ENCODE data around the gene CHST4.

GRCh38 chr16:71569621-71570020, 43.4 kb downstream of the CHST4 start:
- TF ChIP-seq, protein P1, sequence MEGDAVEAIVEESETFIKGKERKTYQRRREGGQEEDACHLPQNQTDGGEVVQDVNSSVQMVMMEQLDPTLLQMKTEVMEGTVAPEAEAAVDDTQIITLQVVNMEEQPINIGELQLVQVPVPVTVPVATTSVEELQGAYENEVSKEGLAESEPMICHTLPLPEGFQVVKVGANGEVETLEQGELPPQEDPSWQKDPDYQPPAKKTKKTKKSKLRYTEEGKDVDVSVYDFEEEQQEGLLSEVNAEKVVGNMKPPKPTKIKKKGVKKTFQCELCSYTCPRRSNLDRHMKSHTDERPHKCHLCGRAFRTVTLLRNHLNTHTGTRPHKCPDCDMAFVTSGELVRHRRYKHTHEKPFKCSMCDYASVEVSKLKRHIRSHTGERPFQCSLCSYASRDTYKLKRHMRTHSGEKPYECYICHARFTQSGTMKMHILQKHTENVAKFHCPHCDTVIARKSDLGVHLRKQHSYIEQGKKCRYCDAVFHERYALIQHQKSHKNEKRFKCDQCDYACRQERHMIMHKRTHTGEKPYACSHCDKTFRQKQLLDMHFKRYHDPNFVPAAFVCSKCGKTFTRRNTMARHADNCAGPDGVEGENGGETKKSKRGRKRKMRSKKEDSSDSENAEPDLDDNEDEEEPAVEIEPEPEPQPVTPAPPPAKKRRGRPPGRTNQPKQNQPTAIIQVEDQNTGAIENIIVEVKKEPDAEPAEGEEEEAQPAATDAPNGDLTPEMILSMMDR (IDR thresholded peaks at IDR 0.05; ENCODE audit: borderline replicate concordance, extremely low read depth, low read length, poor library complexity, severe bottlenecking): no peak
- no peak for TF ChIP-seq EZH2 (IDR thresholded peaks at IDR 0.05; ENCODE audit: borderline replicate concordance, low read depth, low read length, severe bottlenecking)
